GM18526 (cell line): Measurements from ENCODE around the gene OGFR.

Experiments used
- POLR2A ChIP-seq: IDR thresholded peaks from 3 replicates; pipeline ENCODE4 v1.6.1; 2011; ENCODE audit not compliant: insufficient read length; ENCODE audit errors: extremely low read depth

OGFR gene

DNA sequence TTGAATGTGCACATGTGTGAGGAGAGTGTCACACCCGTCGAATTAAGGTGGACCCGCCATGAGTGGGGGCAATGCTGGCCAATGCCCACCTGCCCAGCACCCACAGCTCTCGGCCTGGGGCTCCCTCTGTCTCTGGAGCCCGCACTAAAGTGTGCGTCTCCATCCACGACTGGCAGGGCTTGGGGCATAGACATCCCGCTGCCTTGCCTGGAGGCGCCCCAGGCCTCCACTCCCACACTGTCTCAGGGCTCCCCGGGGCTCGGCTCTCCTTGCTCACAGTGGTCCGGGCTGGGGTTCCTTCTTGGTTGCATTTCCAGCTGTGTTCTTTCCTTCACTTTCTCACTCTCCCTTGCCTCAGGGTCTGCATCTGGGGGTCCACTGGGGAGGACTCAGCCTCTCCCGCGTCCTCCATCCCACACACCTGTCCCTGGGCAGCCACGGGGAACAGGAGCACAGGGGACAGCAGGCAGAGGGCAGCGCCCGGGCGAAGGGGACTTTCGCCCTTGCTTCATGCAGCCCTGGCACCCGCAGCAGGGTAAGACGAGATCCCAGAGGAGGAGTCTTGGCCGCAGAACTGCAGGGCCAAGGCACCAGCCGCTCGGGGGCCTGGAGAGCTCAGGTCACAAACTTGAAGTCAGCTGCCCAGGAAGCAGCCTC is 28.5 kb upstream of the OGFR start:
- TF ChIP-seq POLR2A = no peak

DNA sequence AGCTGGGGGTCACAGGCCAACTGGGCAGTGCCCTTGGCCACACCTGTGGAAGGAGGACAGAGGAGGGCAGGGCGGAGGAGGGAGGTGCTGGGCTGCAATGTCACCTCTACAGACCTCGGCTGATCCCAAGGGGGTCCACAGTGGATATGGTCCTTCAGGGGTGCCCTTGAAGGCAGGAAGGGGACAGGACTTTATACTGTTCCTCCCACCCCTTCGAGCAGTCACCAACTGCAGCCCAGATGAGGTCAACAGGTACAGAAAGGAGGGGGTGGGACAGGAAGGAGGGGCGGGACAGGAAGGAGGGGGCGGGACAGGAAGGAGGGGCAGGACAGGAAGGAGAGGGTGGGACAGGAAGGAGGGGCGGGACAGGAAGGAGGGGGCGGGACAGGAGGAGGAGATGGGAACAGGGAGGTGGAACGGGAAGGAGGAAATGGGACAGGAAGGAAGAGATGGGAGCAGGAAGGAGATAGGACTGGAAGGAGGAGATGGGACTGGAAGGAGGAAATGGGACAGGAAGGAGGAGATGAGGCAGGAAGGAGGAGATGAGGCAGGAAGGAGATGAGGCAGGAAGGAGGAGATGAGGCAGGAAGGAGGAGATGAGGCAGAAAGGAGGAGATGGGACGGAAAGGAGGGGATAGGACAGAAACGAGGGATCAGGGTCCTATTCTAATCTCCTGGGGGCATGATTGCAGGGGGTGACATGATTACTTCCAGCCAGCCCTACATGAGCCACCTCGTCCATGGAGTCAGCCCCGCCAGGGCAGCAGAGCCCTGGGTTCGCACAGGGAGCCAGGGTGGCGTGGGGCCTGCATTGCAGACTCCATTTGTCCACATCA is 27.7 kb upstream of the OGFR start:
- no peak for TF ChIP-seq POLR2A

- no peak for TF ChIP-seq POLR2A
These were observed 27.2 kb upstream of the OGFR start for GRCh38 chr20:62777528-62777830.

DNA sequence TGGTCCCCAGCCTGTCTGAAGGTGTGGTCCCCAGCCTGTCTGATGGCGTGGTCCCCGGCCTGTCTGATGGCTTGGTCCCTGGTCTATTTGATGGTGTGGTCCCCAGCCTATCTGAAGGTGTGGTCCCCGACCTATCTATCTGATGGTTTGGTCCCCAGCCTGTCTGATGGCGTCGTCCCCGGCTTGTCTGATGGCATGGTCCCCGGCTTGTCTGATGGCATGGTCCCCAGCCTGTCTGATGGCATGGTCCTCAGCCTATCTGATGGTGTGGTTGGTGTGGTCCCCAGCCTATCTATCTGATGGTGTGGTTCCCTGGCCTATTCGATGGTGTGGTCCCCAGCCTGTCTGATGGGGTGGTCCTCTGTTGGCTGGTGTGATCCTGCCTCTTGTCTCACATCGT is 26.6 kb upstream of the OGFR start:
- no peak for TF ChIP-seq POLR2A

- no peak for TF ChIP-seq POLR2A
These were observed 25.8 kb upstream of the OGFR start for GRCh38 chr20:62778601-62779416.

DNA sequence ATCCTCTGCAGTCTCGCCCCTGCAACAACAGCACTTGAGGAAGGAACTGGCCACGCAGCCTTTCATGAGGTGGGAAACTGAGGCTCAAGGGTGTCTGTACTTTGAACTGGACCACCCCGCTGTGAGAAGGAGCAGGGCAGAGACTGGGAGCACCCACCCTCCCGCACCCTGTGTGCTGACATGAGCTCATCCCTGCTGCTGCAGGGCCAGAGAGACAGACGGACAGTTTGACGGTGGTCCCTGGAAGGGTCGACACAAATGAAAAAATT is 25.3 kb upstream of the OGFR start:
- TF ChIP-seq POLR2A = no peak

DNA sequence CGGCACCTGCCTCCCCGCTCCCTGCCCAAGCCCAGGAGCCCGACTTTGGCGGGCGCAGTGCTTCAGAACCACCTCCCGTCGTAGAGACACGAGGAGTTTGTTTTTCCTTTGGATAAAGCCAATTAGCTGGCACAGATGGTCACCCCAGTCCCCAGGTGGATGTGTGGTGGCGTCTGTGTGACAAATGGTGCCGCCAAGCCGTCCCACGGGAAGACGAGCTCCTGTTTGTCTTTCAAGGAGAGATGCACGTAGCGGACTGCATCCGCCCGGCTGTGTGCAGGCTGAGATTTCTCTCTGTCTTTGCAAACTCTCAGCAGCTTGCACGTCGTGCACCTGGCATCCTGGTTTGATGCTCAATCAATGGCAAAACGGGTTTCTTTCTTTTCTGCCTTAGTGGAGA is 24.4 kb upstream of the OGFR start:
- TF ChIP-seq POLR2A = no peak

DNA sequence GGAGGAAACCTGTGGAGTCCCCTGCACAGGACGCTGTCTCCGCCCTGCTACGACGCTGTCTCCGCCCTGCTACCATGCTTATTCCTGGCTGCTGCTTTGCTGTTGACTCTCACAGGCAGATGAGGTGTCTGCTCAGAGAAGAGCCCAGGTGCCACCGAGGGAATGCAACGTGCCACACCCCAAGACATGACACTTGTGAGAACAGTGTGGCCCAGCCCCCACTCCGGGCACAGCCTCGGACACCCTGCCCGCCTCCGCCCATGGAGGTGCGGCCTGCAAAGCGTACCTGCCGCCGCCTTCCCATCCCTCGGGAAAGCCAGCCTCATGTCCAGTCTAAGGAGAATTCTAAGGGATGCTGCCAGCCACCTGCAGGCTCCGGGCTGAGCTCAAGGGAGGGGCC is 23.9 kb upstream of the OGFR start:
- TF ChIP-seq POLR2A = no peak

DNA sequence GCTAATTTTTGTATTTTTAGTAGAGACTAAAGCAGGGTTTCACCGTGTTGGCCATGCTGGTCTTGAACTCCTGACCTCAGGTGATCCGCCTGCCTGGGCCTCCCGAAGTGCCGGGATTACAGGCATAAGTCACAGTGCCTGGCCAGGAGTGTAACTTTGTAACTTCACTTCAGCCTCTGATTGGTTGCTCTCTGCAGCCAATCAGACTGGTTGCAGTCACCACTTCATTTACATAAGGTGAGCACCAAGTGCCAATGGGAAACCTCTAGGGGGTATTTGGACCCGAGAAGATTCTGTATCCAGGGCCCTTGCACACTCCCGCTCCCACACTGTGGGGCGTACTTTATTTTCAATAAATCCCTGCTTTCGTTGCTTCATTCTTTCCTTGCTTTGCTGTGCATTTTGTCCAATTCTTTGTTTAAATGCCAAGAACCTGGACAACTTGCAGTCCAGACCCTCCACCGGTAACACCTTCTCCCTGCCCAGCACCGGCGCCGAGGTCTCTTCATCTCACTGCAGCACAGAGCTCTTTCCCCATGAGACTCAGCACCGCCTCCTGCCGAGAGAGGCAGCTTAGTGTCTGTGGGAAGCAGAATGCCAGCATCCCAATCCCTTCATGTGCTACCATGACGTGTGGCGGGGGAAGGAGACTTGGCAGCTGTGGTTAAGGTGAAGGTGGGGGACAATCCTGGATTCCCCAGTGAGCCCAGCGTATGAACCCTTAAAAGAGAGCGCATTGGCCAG is 22.3 kb upstream of the OGFR start:
- no peak for TF ChIP-seq POLR2A

DNA sequence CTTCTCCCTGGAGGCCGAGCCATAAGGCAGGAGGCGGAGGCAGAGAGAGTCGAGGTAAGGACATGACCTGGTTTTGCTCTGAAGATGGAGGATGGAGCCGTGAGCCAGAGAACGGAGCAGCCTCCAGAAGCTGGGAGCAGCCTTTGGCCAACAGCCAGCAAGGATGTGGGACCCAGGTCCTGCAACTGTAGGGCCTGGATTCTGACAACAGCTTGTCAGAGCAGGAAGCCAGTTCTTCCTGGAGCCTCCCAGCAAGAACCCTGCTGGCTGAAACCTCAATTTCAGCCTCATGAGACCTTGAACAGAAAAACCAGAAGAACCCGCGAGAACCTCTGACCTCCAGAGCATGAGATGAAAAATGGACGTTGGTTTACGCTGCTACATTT is 21.7 kb upstream of the OGFR start:
- TF ChIP-seq POLR2A = no peak

DNA sequence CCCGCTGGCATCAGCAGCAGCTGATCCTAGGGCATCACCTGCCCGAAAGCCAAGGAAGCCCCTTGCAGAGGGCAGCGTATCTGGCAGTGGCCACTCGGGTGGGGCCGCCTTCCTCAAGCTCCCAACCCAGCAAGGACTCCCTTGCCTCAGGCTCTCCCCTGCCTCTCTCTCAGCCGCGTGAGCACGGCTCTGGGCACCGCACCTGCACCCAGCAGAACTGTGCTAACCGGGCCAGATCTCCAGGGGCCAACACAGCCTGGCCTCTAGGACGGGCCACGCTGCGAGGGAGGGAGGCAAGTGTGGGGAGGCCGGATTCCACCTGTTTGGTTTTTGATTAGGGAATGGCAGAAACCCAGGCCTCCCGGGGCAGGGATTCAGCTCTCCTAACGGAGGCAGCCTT is 20.1 kb upstream of the OGFR start:
- TF ChIP-seq POLR2A = no peak

GRCh38 chr20:62785393-62785792 is 19.2 kb upstream of the OGFR start:
- TF ChIP-seq POLR2A = no peak

DNA sequence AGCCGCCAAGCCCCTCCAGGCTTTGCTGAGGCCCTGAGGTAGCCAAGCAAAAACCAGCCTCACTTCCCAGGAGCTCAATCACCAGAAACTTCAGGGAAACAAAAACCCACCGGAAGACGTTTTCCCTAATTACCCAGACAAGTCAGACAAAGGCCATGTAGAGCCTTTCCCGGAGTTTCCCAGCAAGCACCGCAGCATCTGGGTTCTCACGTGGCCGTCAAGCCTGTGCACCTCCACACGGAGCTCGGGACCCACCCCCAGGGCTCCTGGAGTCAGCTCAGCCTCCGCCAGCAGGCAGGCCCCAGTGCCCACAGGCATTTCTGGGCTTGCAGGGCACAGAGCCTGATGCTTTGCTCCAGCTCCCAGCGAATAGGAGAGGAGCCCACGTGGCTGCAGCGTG is 18.5 kb upstream of the OGFR start:
- no peak for TF ChIP-seq POLR2A

DNA sequence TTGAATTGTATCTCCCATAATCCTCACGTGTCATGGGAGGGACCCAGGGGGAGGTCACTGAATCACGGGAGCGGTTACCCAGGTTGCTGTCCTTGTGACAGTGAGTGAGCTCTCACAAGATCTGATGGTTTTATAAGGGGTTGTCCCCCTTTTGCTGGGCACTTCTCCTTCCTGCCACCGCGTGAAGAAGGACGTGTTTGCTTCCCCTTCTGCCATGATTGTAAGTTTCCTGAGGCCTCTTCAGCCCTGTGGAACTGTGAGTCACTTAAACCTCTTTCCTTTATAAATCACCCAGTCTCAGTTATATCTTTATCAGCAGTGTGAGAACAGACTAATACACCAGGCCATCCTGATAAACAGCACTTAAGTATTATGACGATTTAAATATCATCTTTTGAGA is 17.3 kb upstream of the OGFR start:
- no peak for TF ChIP-seq POLR2A

GRCh38 chr20:62787866-62788265 is 16.8 kb upstream of the OGFR start:
- no peak for TF ChIP-seq POLR2A

GRCh38 chr20:62788607-62789006 is 16.0 kb upstream of the OGFR start:
- TF ChIP-seq POLR2A = no peak
